ENCODE measurements around the gene MGRN1.

GRCh38 chr16:4637501-4638166 is 13.0 kb downstream of the MGRN1 start:
- no peak for TF ChIP-seq CTCF (conservative IDR thresholded peaks at IDR 0.05 in 1 of 2, IDR thresholded peaks at IDR 0.05 in 1 of 2; ENCODE audit: extremely low read depth in 1 of 2, insufficient read depth in 1 of 2, low read depth in 1 of 2, low read length in 2 of 2)
- no peak for TF ChIP-seq EZH2 (IDR thresholded peaks at IDR 0.05; ENCODE audit: borderline replicate concordance, low read length)

Measured in mammary epithelial cell (primary cell).